WTC11 (cell line): ENCODE results near the gene UQCC3.

Experiments used
- ATF1 ChIP-seq: sonication (generic); formaldehyde crosslinking; IDR thresholded peaks from 2 replicates; pipeline ENCODE4 v1.8.1; 2023; ENCODE audit warnings: mild to moderate bottlenecking, moderate library complexity, missing genetic modification reagents
- FOXK1 ChIP-seq: sonication (generic); formaldehyde crosslinking; IDR thresholded peaks from 2 replicates; pipeline ENCODE4 v1.8.0; 2022; ENCODE audit warnings: mild to moderate bottlenecking, moderate library complexity, missing genetic modification reagents
- JUN ChIP-seq: sonication (generic); formaldehyde crosslinking; IDR thresholded peaks from 2 replicates; pipeline ENCODE4 v1.8.0; 2023; ENCODE audit warnings: mild to moderate bottlenecking, missing genetic modification reagents
- TP53 ChIP-seq: sonication (generic); formaldehyde crosslinking; IDR thresholded peaks from 2 replicates; pipeline ENCODE4 v1.8.1; 2023; ENCODE audit warnings: mild to moderate bottlenecking, missing genetic modification reagents
- ZNF423 ChIP-seq: fragments of 250-450 bp; sonication (Bioruptor Pico); IDR thresholded peaks from 2 replicates; pipeline ENCODE4 v2.1.2; 2022; ENCODE audit warnings: mild to moderate bottlenecking, moderate library complexity
- TF ChIP-seq, protein P1 (sequence below): fragments of 200-600 bp; IDR thresholded peaks from 2 replicates; pipeline ENCODE4 v1.8.0; 2022; ENCODE audit warnings: antibody characterized with exemption

DNA sequence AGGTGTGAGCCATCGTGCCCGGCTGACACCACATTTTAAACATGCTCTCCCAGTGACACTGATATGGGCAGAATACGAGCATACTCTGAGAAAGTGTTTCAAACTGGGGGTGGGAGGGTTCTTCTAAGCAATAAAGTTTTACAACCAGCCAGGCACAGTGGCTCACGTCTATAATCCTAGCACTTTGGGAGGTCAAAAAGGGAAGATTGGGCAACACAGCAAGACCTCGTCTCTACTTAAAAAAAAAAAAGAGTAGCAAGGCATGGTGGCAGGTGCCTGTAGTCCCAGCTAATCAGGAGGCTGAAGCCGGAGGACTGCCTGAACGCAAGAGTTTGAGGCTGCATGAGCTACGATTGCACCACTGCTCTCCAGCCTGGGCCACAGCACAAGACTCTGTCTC is 27.3 kb upstream of the UQCC3 start:
- no peak for TF ChIP-seq JUN
- TF ChIP-seq, protein P1, sequence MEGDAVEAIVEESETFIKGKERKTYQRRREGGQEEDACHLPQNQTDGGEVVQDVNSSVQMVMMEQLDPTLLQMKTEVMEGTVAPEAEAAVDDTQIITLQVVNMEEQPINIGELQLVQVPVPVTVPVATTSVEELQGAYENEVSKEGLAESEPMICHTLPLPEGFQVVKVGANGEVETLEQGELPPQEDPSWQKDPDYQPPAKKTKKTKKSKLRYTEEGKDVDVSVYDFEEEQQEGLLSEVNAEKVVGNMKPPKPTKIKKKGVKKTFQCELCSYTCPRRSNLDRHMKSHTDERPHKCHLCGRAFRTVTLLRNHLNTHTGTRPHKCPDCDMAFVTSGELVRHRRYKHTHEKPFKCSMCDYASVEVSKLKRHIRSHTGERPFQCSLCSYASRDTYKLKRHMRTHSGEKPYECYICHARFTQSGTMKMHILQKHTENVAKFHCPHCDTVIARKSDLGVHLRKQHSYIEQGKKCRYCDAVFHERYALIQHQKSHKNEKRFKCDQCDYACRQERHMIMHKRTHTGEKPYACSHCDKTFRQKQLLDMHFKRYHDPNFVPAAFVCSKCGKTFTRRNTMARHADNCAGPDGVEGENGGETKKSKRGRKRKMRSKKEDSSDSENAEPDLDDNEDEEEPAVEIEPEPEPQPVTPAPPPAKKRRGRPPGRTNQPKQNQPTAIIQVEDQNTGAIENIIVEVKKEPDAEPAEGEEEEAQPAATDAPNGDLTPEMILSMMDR = no peak
- no peak for TF ChIP-seq ZNF423
- no peak for TF ChIP-seq FOXK1 (CRISPR knock-in tag)
- TF ChIP-seq ATF1 (CRISPR knock-in tag) = no peak
- TF ChIP-seq TP53 = no peak
